CD4-positive, alpha-beta T cell treated with Interleukin-4 for 1 hour (primary cell): ENCODE data around the gene TTC29.

Experiments used
- DNase-seq, 2 donors: peaks; one replicate each; pipeline ENCODE4 v3.0.0-alpha.2; 2020 to 2022

Gene TTC29, protein sequence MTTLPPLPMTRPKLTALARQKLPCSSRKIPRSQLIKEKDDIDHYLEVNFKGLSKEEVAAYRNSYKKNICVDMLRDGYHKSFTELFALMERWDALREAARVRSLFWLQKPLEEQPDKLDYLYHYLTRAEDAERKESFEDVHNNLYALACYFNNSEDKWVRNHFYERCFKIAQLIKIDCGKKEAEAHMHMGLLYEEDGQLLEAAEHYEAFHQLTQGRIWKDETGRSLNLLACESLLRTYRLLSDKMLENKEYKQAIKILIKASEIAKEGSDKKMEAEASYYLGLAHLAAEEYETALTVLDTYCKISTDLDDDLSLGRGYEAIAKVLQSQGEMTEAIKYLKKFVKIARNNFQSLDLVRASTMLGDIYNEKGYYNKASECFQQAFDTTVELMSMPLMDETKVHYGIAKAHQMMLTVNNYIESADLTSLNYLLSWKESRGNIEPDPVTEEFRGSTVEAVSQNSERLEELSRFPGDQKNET

GRCh38 chr4:146945556-146946374 lies at the start of gene TTC29:
TSS of gene TTC29 (minus strand) at chr4:146945864. CDS start at chr4:146939895, 5,969 bp downstream.
- DNase-seq: peak; percentile 85

DNA sequence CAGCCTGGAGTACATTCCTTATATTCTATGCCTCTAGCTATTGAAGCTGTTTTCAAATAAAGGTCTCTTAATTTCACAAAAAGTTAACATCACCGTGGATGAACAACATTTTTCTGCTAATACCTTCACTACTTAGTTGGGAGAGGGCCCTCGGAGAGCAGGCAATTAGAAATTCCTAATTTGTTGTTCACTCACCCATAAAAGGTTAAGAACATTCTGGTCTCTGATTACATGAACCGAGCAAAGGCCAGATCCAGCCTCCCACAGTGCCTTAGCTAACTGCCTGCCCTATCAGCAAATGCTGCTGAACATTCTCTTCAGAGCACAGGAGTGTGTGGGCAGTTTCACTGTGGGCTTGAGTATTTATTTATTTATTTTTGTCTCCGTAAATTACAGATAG lies 36.0 kb upstream of the TTC29 start:
- no peak for DNase-seq

GRCh38 chr4:146978641-146979040 lies 33.0 kb upstream of the TTC29 start:
- DNase-seq: no peak

GRCh38 chr4:146976145-146976544 lies 30.5 kb upstream of the TTC29 start:
- DNase-seq: no peak

- no peak for DNase-seq
Observed at GRCh38 chr4:146975527-146975926, 29.9 kb upstream of the TTC29 start.

- no peak for DNase-seq
Observed at GRCh38 chr4:146975036-146975435, 29.4 kb upstream of the TTC29 start.

GRCh38 chr4:146972036-146972435 lies 26.4 kb upstream of the TTC29 start:
- DNase-seq: no peak

GRCh38 chr4:146969126-146969525 lies 23.5 kb upstream of the TTC29 start:
- DNase-seq: no peak

DNA sequence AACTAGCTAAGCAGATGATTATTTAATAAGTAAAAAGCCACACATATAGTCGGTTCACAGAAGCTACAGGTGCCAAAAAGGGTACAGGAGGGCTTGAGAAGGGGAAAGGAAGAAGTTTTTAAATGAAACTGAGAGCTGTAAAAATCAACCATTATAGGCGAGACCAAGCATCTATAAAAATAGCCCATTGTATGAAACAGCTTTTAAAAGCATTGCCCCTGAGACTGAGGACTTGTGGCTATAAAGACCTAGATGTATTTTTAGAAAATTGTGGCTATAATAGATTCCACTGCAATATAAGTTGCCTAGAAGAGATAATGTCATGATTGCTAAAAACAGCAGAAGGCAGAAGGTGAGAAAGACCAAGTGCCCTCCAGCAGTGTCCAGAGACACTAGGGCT lies 15.0 kb upstream of the TTC29 start:
- no peak for DNase-seq

GRCh38 chr4:146959692-146960091 lies 14.0 kb upstream of the TTC29 start:
- DNase-seq: no peak

DNA sequence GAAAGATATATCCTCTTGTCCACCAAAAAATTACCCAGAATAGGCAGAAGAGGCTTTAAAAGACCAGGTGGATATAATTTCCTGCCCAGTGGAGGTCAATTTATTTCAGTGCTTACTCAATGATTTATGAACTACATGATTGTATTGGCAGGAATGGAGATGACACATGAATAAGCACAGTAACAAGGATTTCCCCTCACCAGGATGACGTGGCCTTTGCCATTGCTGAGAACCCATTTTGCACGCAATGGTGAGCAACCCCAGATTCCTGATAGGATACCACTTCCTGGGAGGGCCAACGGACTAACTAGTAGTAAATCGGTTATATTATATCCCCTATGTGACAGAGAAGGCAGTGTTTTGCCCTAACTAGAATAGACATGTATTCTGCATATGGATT lies 11.6 kb upstream of the TTC29 start:
- DNase-seq: no peak

DNA sequence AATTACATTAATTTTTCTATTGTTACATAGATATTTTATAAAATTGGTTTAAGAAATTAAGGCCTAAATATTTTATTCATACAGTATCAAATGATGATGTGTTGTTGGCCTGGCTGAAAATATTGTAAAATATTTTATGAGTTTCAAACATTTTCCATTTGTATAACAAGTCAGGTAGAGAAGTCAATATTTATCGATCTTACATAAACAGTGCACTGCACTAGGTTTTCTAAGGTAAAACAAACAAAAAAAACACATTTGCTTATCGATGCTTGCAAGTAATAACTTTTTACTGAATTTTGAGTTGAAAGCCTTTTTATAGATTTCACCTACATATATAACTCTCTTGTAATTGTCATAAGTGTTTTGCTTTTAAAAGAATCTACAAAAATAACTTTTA lies 7.2 kb upstream of the TTC29 start:
- DNase-seq: no peak

DNA sequence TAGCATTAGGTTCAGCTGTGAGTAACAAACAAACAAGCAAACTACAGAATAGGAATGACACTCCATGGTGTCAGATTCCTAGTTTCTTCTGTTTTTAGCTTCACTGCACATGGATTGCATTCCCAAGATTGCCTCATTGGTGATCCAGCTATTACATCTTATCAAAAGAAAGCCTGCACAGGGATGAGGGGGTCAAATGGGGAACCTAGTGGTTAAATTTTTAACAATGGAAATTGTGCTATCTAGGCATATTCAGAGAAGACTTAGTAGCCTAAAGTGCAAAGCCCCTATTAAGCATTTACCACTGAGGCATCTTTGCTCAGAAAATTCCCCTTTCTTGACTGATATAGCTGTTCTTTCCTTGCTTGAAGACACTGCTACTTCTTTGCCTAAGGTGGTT lies 3.9 kb upstream of the TTC29 start:
- no peak for DNase-seq

DNA sequence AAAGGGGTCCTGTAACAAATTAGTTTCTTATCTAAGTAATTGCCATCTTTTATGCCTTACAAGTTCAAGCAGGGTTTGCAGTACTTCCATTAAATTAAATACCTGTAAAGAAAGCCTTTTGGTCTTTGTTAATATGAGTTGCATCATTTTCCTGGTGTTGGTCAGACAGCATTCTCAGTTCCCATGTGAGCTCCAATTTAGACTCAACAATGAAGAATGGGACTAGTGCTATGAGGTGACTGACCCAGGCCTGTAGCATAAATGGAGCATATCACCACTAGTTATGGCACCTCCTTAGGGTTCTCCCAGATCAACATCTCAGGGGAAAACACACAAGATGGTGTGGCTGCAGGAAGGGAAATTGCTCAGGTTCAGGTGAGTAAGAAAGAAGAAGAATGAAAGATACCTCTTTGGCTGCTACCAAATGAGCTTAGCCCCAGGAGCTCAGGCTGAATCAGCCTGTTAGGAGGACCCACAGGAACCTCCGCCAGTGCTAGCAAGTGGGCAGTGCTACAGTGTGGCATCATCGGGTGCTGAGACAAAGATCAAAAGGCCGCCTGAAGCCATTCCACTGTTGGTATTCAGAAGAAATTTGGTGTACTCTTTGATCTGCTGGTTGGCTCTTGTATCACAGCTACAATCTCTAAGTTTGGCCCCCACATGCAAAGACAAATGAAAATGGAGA lies 1.8 kb downstream of the TTC29 start:
- no peak for DNase-seq

DNA sequence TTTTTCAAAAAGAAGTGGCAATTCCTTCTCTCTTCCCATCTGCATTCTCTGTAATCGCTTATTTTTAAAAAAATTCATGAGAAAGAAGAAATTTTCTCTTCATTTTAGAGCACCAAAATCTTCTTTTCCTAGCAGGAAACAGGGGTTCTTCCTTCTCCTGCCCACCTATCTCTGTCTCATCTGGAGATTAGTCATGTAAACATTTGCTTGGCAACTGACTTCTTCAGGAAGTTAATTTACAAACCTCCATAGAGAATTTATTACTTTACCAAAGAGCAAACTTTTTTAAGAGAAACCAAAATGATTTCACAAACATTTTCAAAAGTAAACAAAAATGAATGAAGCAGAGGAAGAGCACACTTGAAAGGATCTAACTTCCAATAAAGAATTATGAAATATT lies 13.5 kb downstream of the TTC29 start:
- no peak for DNase-seq

GRCh38 chr4:146930673-146931072 lies 15.0 kb downstream of the TTC29 start:
- DNase-seq: no peak

DNA sequence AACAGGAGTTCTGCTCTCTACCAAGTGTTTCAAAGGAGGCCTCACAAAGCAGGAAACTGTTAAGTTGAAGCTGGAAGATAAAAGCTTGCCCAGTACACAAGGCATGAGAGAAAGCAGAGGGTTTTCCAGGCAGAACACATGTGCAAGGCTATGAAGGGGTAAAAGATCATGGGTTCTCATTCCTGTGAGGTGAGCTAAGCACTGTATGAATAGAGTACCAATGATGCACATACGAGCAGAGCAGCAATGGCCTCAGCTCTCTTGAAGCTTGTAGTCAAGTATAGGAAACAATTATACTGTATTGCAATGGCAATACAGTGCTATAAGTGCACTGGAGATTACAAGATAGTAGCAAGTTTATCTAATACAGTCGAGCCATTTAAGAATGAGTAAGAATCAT lies 18.0 kb downstream of the TTC29 start:
- no peak for DNase-seq

GRCh38 chr4:146916479-146917076 lies 29.1 kb downstream of the TTC29 start:
- peak in 1 of 2 donors; percentile 49 for DNase-seq

DNA sequence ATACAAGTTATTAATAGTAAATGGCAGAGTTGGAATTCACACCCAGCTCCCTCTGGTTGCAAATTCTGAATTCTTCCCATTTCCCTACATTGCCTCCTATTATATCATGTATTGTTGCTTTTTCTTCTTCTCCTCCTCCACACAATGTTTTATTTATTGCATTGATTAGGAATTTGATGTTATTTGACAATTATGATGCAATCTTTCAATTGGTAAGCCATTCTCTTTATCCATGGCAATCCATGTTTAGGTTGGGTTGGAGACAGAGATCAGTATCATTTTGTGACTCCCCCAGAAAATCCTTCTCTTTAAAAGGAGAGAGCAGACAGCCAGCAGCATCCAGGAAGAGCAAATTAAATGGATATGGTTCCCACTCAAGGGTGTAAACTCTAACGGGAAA lies 30.5 kb downstream of the TTC29 start:
- no peak for DNase-seq

DNA sequence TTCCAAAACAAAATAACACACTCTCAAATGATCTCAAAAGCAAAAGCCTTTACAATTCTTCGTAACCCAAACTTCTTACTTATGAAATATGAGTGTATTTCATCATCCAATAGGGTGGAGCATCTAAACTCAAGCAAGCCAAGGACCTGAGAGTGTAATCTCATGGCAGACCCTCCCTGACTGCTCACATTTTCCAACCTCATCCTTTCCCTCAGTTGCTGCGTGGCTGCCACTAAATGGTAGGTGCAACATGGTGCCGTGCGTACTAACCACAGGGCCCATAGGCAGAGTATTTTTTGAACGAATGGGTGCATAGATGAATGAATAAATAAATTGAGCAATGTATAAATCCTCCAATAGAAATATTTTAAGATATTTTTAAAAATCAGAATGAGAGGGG lies 45.4 kb downstream of the TTC29 start:
- DNase-seq: no peak

DNA sequence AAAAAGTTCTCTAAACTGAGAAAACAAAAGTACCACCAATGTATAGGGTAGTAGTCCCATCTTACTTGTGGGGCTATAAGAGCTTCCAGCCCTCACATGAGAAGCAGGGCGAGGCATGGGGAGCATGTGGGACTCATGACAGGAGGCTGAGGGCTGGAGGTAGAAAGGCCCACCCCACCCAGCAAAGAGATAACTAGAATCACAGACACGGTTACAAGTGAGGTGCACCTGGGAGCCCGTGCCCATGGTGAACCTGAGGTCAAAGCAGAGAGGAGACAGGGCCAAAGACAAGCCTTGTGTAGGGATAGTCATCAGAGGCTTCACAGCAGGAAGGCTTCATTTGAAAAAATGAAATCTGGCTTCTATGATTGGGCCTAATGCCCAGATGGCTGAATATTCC lies 55.4 kb downstream of the TTC29 start:
- DNase-seq: no peak

- DNase-seq: no peak
Observed at GRCh38 chr4:146883070-146883469, 62.6 kb downstream of the TTC29 start.

- no peak for DNase-seq
Observed at GRCh38 chr4:146857298-146857697, 88.4 kb downstream of the TTC29 start.
